Measurements from ENCODE around the gene ZNF138.

DNA sequence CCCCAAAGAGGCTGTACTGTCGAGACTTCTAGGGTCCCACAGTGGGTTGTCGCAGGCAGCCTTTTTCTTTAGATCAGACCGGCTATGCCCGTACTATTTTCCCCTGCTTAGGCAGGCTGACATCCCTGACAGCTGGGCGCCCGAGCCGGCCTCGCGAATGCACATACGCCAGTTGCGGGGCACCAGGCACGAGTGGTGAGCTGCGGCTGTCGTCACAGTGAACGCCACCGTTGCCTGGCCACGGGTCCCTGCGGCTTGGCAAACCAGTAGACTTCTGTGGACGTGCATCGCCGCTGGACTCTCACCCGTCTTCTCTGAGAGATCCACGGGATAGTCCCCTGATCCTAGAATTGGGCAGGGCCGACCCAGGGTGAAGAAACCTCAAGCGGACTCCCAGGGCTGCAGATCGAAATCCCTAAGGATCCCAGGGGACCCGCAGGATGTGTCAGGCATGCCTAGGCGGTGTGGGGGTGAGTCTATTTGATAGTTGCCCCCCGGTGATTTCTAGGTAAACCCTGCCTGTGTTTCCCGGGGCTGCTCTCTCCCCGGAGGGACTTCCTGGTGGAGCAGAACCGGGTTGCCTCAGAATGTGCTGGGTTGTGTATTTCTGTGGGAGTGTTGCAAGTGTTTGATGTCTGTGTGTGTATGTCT is 75.8 kb downstream of the ZNF138 start:
- TF ChIP-seq, protein P1, sequence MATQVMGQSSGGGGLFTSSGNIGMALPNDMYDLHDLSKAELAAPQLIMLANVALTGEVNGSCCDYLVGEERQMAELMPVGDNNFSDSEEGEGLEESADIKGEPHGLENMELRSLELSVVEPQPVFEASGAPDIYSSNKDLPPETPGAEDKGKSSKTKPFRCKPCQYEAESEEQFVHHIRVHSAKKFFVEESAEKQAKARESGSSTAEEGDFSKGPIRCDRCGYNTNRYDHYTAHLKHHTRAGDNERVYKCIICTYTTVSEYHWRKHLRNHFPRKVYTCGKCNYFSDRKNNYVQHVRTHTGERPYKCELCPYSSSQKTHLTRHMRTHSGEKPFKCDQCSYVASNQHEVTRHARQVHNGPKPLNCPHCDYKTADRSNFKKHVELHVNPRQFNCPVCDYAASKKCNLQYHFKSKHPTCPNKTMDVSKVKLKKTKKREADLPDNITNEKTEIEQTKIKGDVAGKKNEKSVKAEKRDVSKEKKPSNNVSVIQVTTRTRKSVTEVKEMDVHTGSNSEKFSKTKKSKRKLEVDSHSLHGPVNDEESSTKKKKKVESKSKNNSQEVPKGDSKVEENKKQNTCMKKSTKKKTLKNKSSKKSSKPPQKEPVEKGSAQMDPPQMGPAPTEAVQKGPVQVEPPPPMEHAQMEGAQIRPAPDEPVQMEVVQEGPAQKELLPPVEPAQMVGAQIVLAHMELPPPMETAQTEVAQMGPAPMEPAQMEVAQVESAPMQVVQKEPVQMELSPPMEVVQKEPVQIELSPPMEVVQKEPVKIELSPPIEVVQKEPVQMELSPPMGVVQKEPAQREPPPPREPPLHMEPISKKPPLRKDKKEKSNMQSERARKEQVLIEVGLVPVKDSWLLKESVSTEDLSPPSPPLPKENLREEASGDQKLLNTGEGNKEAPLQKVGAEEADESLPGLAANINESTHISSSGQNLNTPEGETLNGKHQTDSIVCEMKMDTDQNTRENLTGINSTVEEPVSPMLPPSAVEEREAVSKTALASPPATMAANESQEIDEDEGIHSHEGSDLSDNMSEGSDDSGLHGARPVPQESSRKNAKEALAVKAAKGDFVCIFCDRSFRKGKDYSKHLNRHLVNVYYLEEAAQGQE (IDR thresholded peaks at IDR 0.05; ENCODE audit: insufficient read depth in 1 of 2, low read depth in 2 of 2, low read length in 1 of 2) = no peak
- TF ChIP-seq, protein P2, sequence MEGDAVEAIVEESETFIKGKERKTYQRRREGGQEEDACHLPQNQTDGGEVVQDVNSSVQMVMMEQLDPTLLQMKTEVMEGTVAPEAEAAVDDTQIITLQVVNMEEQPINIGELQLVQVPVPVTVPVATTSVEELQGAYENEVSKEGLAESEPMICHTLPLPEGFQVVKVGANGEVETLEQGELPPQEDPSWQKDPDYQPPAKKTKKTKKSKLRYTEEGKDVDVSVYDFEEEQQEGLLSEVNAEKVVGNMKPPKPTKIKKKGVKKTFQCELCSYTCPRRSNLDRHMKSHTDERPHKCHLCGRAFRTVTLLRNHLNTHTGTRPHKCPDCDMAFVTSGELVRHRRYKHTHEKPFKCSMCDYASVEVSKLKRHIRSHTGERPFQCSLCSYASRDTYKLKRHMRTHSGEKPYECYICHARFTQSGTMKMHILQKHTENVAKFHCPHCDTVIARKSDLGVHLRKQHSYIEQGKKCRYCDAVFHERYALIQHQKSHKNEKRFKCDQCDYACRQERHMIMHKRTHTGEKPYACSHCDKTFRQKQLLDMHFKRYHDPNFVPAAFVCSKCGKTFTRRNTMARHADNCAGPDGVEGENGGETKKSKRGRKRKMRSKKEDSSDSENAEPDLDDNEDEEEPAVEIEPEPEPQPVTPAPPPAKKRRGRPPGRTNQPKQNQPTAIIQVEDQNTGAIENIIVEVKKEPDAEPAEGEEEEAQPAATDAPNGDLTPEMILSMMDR (IDR thresholded peaks at IDR 0.05) = no peak
- no peak for TF ChIP-seq SIN3A (IDR thresholded peaks at IDR 0.05; ENCODE audit: borderline replicate concordance, insufficient read depth, low read depth, low read length)

Data from Panc1 (cell line).